Loucy (cell line): ENCODE data around the gene MICU2.

Source experiments
- CTCF ChIP-seq: fragments of 200-600 bp; sonication (generic); conservative IDR thresholded peaks from 2 replicates; pipeline ENCODE4 v1.5.1; 2014; ENCODE audit warnings: mild to moderate bottlenecking, antibody characterized with exemption, low read length
- EZH2phosphoT487 ChIP-seq: fragments of 200-600 bp; IDR thresholded peaks from 2 replicates; pipeline ENCODE4 v1.6.1; 2018; ENCODE audit warnings: antibody characterized with exemption, mild to moderate bottlenecking, moderate library complexity, borderline replicate concordance

DNA sequence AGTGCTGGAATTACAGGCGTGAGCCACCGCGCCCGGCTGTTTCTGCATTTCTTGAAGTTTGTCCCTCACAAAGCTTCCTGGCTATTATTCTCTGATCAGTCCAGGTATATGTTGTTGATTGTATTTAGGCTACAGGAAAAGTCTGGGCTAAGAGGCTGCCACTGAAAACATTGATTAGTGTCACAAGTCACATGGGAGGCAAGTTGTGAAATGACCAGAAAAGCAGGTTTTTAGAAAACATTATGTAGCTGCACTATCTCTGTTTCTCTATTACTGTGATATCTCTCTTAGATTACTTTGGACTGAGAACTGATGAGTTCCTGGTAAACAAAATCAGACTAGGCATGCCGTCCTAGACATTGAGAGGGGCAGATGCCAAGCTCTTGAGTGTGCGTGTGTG lies 128.9 kb downstream of the MICU2 start:
- TF ChIP-seq CTCF (no peak), EZH2phosphoT487 (no peak)
